ENCODE measurements around the gene ZNF280B. TPM values are rescaled to one million over a fixed set of nuclear protein-coding genes. Genes with fewer than 3 reads are reported as not detected.

The ZNF280B gene
- total RNA-seq, 2 experiments from 2014 or later, result 2.9 to 5.3 TPM

- intact Hi-C loops (cut with micrococcal nuclease; ENCODE audit: unreplicated experiment), result no loop called here
- Histone ChIP-seq H3K36me3 (ENCODE audit: insufficient read depth, low read length) (peaks cover 11% of the 10 kb centered on the region; the same call in 1 of the 2 replicates), H3K4me2 (ENCODE audit: low read length) (no peak overlapping the region), H3K9me2 (ENCODE audit: insufficient read depth, low read length) (no peaks in the 10 kb centered on the region), H3K4me3 (ENCODE audit: low read depth, low read length, poor library complexity, severe bottlenecking) (no peak overlapping the region), H3K4me1 (ENCODE audit: insufficient read depth, low read length, poor library complexity, severe bottlenecking) (no peaks in the 10 kb centered on the region), H3K79me2 (ENCODE audit: insufficient read depth, low read depth, low read length) (no peaks in the 10 kb centered on the region), H3K27ac (ENCODE audit: low read depth, low read length, poor library complexity, severe bottlenecking) (no peak overlapping the region), H2AFZ (ENCODE audit: low read length) (no peak overlapping the region), H3K9me3 (ENCODE audit: low read length) (no peaks in the 10 kb centered on the region), H4K20me1 (ENCODE audit: insufficient read depth, low read length) (no peaks in the 10 kb centered on the region)
- CTCF ChIA-PET (ENCODE audit: unreplicated experiment), result interaction anchor here (0.6 kb wide), 1 partner anchor 37 kb away, joined by 3 read pairs; no protein-coding TSS in a partner anchor
- no peak for TF ChIP-seq EZH2phosphoT487 (IDR thresholded peaks at IDR 0.05; ENCODE audit: borderline replicate concordance, low read depth, low read length)
- no peak for TF ChIP-seq CTCF (conservative IDR thresholded peaks at IDR 0.05; ENCODE audit: low read length)
- POLR2A ChIA-PET, result no interaction called here
- no TSS peak for BruUV-seq (replicated peaks)
- DNase-seq (ENCODE audit: low spot score), result no peak
These were observed 27.6 kb downstream of the ZNF280B start for GRCh38 chr22:22480940-22481339.

- Histone ChIP-seq H2AFZ (ENCODE audit: low read length) (no peak overlapping the region), H3K36me3 (ENCODE audit: insufficient read depth, low read length) (peaks cover 4% of the 10 kb centered on the region; the same call in 1 of the 2 replicates), H3K4me3 (ENCODE audit: low read depth, low read length, poor library complexity, severe bottlenecking) (no peak overlapping the region), H3K27ac (ENCODE audit: low read depth, low read length, poor library complexity, severe bottlenecking) (no peak overlapping the region), H3K4me1 (ENCODE audit: insufficient read depth, low read length, poor library complexity, severe bottlenecking) (no peaks in the 10 kb centered on the region), H3K4me2 (ENCODE audit: low read length) (no peak overlapping the region), H4K20me1 (ENCODE audit: insufficient read depth, low read length) (no peaks in the 10 kb centered on the region), H3K9me2 (ENCODE audit: insufficient read depth, low read length) (no peaks in the 10 kb centered on the region), H3K79me2 (ENCODE audit: insufficient read depth, low read depth, low read length) (no peaks in the 10 kb centered on the region), H3K9me3 (ENCODE audit: low read length) (no peaks in the 10 kb centered on the region)
- BruUV-seq (replicated peaks), result no TSS peak
- POLR2A ChIA-PET, result no interaction called here
- CTCF ChIA-PET (ENCODE audit: unreplicated experiment), result no interaction called here
- no peak for DNase-seq (ENCODE audit: low spot score)
- TF ChIP-seq EZH2phosphoT487 (IDR thresholded peaks at IDR 0.05; ENCODE audit: borderline replicate concordance, low read depth, low read length) (no peak), CTCF (conservative IDR thresholded peaks at IDR 0.05; ENCODE audit: low read length) (no peak)
- intact Hi-C loops (cut with micrococcal nuclease; ENCODE audit: unreplicated experiment), result no loop called here
These were observed 28.5 kb downstream of the ZNF280B start for GRCh38 chr22:22479999-22480532.

DNA sequence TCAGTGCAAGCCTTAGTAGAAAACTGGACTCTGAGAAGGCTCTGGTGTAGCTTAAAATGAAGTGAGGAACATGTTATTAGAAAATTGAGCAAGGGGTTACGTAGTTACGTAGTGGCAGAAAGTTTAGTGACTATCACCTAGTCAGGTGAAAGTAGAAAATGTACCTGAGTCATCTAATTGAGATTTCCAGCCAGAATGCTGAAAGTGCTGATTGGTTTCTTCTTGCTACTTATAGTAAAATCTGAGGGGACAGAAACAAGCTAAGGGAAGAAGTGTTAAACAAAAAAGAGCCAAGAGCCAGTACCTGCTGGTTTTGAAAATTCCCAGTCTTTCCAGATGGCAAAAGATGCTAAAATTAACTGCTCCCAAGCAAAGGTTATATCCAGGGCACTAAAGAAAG, 29.4 kb downstream of the ZNF280B start:
- no peaks in the 10 kb centered on the region for H3K9me2 ChIP-seq (ENCODE audit: insufficient read depth, low read length)
- no peaks in the 10 kb centered on the region for H3K79me2 ChIP-seq (ENCODE audit: insufficient read depth, low read depth, low read length)
- intact Hi-C loops (cut with micrococcal nuclease; ENCODE audit: unreplicated experiment), result no loop called here
- BruUV-seq (replicated peaks), result no TSS peak
- no peaks in the 10 kb centered on the region for H3K9me3 ChIP-seq (ENCODE audit: low read length)
- no peak for DNase-seq (ENCODE audit: low spot score)
- CTCF ChIA-PET (ENCODE audit: unreplicated experiment), result no interaction called here
- H3K36me3 ChIP-seq (ENCODE audit: insufficient read depth, low read length), result no peaks in the 10 kb centered on the region
- no peak overlapping the region for H2AFZ ChIP-seq (ENCODE audit: low read length)
- TF ChIP-seq CTCF (conservative IDR thresholded peaks at IDR 0.05; ENCODE audit: low read length) (no peak), EZH2phosphoT487 (IDR thresholded peaks at IDR 0.05; ENCODE audit: borderline replicate concordance, low read depth, low read length) (no peak)
- no peak overlapping the region for H3K27ac ChIP-seq (ENCODE audit: low read depth, low read length, poor library complexity, severe bottlenecking)
- H3K4me2 ChIP-seq (ENCODE audit: low read length), result no peak overlapping the region
- H3K4me3 ChIP-seq (ENCODE audit: low read depth, low read length, poor library complexity, severe bottlenecking), result no peak overlapping the region
- POLR2A ChIA-PET, result interaction anchor here (0.6 kb wide), 1 partner anchor 558 kb away, joined by 3 read pairs; no protein-coding TSS in a partner anchor
- H4K20me1 ChIP-seq (ENCODE audit: insufficient read depth, low read length), result no peaks in the 10 kb centered on the region
- H3K4me1 ChIP-seq (ENCODE audit: insufficient read depth, low read length, poor library complexity, severe bottlenecking), result peaks cover 7% of the 10 kb centered on the region

Measured in OCI-LY7 (cell line).